ENCODE measurements around the gene MLLT6.
A peak's percentile ranks its signal among the peaks of the same experiment; 100 is the strongest.

The MLLT6 gene

GRCh38 chr17:38676706-38677504 lies 28.2 kb upstream of the MLLT6 start:
- peak; percentile 84 for DNase-seq

DNA sequence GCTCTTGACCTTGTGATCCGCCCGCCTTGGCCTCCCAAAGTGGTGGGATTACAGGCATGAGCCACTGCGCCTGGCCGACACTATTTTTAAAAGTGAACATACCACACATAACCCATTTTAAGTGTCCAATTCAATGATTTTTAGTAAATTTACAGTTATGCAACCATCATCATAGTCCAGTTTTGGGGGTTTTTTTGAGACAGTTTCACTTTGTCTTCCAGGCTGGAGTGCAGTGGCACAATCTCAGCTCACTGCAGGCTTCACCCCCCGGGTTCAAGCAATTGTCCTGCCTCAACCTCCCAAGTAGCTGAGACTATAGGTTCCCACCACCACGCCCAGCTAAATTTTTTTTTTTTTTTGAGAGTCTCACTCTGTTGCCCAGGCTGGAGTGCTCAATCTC lies 27.3 kb upstream of the MLLT6 start:
- no peak for DNase-seq

- no peak for DNase-seq
Observed at GRCh38 chr17:38681096-38681495, 24.0 kb upstream of the MLLT6 start.

DNA sequence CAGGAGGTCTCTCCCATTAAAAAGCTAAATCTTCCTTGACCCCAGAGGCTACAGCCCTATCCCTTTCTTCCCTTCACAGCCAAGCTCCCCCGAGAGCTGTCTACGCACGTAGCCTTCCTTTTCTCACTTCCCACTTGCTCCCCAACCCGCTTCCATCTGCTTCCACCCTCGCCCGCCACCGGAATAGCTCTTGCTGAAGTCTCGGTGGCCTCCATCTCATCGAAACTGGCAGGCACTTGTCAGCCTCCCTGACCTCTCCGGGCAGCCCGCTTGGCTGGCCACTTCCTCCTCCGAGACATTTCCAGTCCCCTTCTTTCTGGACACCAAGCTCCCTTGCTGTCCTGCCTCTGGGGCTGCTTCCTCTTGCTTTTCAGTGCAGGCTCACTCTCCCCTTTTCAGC lies 19.6 kb upstream of the MLLT6 start:
- DNase-seq, result no peak

GRCh38 chr17:38687286-38687685 lies 17.8 kb upstream of the MLLT6 start:
- DNase-seq, result no peak

DNA sequence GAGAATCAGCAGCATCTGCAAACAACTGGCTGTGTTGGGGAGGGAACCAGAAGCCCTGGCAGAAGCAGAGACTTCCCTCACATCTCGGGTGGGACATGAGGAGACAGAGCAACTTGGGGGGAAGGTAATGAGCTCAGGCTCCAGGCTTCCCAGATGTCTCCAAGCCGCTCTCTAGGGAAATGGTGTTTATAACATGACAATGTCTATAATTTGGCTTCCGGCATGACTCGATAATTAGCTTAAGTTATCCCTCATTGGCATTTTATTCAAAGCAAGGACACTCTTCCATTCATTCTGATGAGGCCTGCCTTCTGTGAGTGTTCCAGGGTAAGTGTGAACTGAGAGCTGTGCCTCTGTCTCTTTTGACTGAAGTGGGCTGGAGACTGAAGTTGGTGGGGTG lies 14.7 kb upstream of the MLLT6 start:
- DNase-seq, result no peak

GRCh38 chr17:38691154-38691553 lies 13.9 kb upstream of the MLLT6 start:
- DNase-seq, result no peak

DNA sequence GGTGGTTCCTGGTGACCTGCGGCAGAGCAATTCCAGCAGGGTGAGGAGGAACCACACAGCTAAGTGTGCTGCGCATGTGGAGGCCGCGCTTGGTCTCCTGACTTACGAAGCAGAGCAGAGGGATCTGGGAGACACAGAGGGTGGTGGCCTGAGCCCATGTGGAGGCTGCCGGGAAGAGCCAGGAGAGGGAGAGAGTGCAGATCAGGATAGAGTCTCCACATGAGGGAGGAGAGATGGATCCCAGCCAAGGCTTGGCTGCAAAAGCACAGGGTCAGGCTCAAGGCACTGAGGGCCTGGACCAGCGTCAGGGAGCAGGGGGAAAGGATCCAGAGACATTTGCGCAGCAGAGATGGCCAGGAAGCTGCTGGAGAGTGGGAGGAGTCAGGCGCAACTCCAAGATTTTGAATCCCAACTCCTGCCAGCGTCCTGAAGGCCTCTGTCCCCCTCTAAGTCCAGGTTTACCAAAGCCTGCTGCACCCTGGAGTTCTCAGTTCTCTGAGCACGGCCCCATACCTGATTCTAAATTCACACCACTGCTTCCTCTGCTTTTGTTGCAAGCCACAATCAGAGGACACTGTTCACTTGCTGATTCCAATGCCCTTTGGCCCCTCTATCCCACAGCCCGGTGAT lies 11.3 kb upstream of the MLLT6 start:
- no peak for DNase-seq

GRCh38 chr17:38697061-38697820 lies 7.8 kb upstream of the MLLT6 start:
- peak; percentile 72 for DNase-seq

- no peak for DNase-seq
Observed at GRCh38 chr17:38698760-38699159, 6.3 kb upstream of the MLLT6 start.

- DNase-seq, result peak; percentile 76
Observed at GRCh38 chr17:38701504-38702165, 3.4 kb upstream of the MLLT6 start.

DNA sequence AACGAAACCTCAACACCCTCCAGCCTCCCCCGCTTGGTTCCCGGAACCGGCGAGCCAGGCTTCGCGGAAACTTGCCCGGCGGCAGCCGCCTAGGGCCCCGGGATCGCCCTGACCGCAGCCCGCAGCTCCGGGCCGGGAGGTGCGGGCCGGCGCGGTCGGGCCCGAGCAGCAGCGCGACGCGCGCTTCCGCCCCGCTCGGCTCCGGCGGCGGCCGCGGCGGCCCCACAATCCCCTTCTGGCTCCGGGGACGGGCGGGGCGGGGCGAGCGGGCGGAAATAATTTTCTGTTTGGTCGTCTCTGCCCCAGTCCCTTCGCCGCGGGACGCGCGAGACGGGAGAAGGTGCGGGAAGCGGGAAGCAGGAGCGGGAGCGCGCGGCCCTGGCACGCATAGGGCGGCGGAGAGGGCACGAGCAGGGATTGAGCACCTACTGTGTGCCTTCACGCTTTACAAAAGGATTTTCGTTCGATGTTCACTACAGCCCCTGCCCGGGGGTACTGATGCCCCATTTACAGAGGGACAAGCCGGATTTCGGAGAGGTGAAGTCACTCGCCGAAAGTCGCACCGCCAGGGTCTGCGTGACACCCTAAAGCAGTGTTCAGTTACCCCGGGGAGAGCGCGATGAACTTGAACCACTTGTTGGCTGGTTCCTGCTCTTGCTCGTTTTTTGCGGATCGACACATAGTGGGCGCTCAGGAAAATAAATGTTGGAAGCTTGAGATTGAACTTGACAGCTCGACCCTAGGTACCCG lies 2.7 kb upstream of the MLLT6 start:
- DNase-seq, result peak; percentile 82

GRCh38 chr17:38702916-38703741 lies 1.9 kb upstream of the MLLT6 start:
- DNase-seq, result peak; percentile 52

GRCh38 chr17:38703742-38704605 lies 1.1 kb upstream of the MLLT6 start:
- peak; percentile 93 for DNase-seq

DNA sequence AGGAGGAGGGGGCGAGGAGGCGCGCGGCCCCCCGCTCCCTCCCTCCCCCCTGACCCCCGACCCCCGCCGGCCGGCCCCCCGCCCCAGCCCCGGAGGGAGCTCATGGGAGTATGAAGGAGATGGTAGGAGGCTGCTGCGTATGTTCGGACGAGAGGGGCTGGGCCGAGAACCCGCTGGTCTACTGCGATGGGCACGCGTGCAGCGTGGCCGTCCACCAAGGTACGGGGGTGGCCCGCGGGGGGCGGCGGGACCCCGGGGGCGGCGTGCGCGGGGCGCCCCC lies 390 bp downstream of the MLLT6 start:
- no peak for DNase-seq

- peak; percentile 41 for DNase-seq
Observed at GRCh38 chr17:38705803-38706504, 881 bp downstream of the MLLT6 start.

- DNase-seq, result peak; percentile 45
Observed at GRCh38 chr17:38706505-38707216, 1.6 kb downstream of the MLLT6 start.

GRCh38 chr17:38707678-38708351 lies 2.7 kb downstream of the MLLT6 start:
- no peak for DNase-seq

Data from RPMI8226 (cell line).